Mucosa of descending colon (tissue), 3 donors: Measurements from ENCODE around the gene CNKSR3. TPM values are rescaled to one million over a fixed set of nuclear protein-coding genes. Genes with fewer than 3 reads are reported as not detected.

ENCODE experiments used
- ATAC-seq: fragments of 200-7000 bp; cut with Tn5 transposase; one replicate; pipeline ENCODE4 v1.9.1; 2020; ENCODE audit warnings: mild to moderate bottlenecking, moderate library complexity
- DNase-seq, 3 donors: peaks; one replicate each; pipeline ENCODE4 v3.0.0-alpha.2; 2020
- H3K36me3 ChIP-seq: fragments of 200-600 bp; one replicate; pipeline ENCODE4 v1.8.0; 2021; ENCODE audit warnings: low read depth, mild to moderate bottlenecking
- H3K4me1 ChIP-seq: fragments of 200-600 bp; one replicate; pipeline ENCODE4 v1.8.0; 2021; ENCODE audit warnings: low read depth, mild to moderate bottlenecking
- H3K4me3 ChIP-seq: fragments of 200-600 bp; one replicate; pipeline ENCODE4 v1.8.0; 2021; ENCODE audit warnings: mild to moderate bottlenecking
- H3K9me3 ChIP-seq: fragments of 200-600 bp; one replicate; pipeline ENCODE4 v1.8.0; 2021; ENCODE audit warnings: mild to moderate bottlenecking
- CTCF ChIP-seq: fragments of 200-600 bp; IDR thresholded peaks from one replicate; pipeline ENCODE4 v1.8.0; 2022; ENCODE audit warnings: antibody characterized with exemption, mild to moderate bottlenecking
- intact Hi-C, 2 donors: fragments of 100-400 bp; cut with DNase I in 1 of 2; cut with micrococcal nuclease in 1 of 2; formaldehyde crosslinking; loops; one replicate each; pipeline versions ENCODE4 v1.11.0 to v1.11.1; 2022; cut with DNase I, micrococcal nuclease
- total RNA-seq, 3 donors: library from RNA; stranded (reverse); fragmentation: NEBNext Ultra II Directional in 2 of 3; extraction: Animal tissue kit (Norgen Biotek cat#: 25700) in 2 of 3; gene quantifications; one replicate each; pipeline versions ENCODE4 v1.2.1 to v1.2.4, GENCODE V29; 2021 to 2023
- donor health status: DM: no; HTN: no; CAD: no; lungs with moderate emphysema.
- donor health status: DM: no; HTN: no; CAD: no.
- donor health status: DM: no; HTN: yes; CAD: no.

Gene CNKSR3
- total RNA-seq, 3 donors from 2014 or later, result 16.5 to 39.0 (median 33.6) TPM

- Histone ChIP-seq H3K9me3 (no peaks in the 10 kb centered on the region), H3K4me3 (no peak overlapping the region), H3K36me3 (no peaks in the 10 kb centered on the region), H3K4me1 (no peaks in the 10 kb centered on the region)
- TF ChIP-seq CTCF, result no peak
- no peak for ATAC-seq
- no peak for DNase-seq
- intact Hi-C loops, result no loop called here
Observed at GRCh38 chr6:154390034-154390433, 120.5 kb downstream of the CNKSR3 start.

GRCh38 chr6:154388803-154389202 lies 121.7 kb downstream of the CNKSR3 start:
- Histone ChIP-seq H3K36me3 (no peaks in the 10 kb centered on the region), H3K4me1 (no peaks in the 10 kb centered on the region), H3K9me3 (no peaks in the 10 kb centered on the region), H3K4me3 (no peak overlapping the region)
- no peak for TF ChIP-seq CTCF
- no peak for DNase-seq
- intact Hi-C loops, result no loop called here
- ATAC-seq, result no peak

- no peak for TF ChIP-seq CTCF
- ATAC-seq (no peak), DNase-seq (no peak)
- Histone ChIP-seq H3K36me3 (no peaks in the 10 kb centered on the region), H3K4me3 (no peak overlapping the region), H3K4me1 (no peaks in the 10 kb centered on the region), H3K9me3 (peaks cover 2% of the 10 kb centered on the region)
- intact Hi-C loops, result no loop called here
Observed at GRCh38 chr6:154386848-154387717, 123.4 kb downstream of the CNKSR3 start.

- H3K4me1 ChIP-seq, result no peaks in the 10 kb centered on the region
- no peak for ATAC-seq
- peaks cover 2% of the 10 kb centered on the region for H3K9me3 ChIP-seq
- intact Hi-C loops, result no loop called here
- no peaks in the 10 kb centered on the region for H3K36me3 ChIP-seq
- no peak for TF ChIP-seq CTCF
- H3K4me3 ChIP-seq, result no peak overlapping the region
- DNase-seq, result no peak
Observed at GRCh38 chr6:154384191-154384590, 126.3 kb downstream of the CNKSR3 start.

GRCh38 chr6:154383273-154383672 lies 127.2 kb downstream of the CNKSR3 start:
- peaks cover 2% of the 10 kb centered on the region for H3K9me3 ChIP-seq
- H3K4me3 ChIP-seq, result no peak overlapping the region
- DNase-seq (no peak), ATAC-seq (no peak)
- intact Hi-C loops, result no loop called here
- no peaks in the 10 kb centered on the region for H3K36me3 ChIP-seq
- TF ChIP-seq CTCF, result no peak
- H3K4me1 ChIP-seq, result no peaks in the 10 kb centered on the region
